ENCODE data around the gene NRG2.

DNA sequence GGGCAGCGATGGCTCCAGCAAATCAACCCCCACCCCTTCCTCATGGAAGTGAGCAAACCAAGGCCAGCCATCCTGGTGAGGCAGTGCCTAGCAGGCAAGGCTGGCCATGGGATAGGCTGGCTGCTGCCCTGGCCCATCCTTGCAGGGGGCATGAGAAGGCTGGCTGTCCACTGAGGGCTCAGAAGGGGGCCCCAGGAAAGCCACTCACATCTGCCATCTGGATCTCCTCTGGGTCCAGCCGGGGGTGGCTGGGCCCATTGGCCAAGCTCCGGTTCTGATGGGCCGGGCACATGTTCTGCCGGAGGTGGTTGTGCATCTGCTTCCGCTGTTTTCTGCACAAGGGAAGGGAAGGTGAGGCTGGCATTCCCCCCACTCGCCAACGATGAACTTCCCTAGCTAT lies 190.4 kb downstream of the NRG2 start:
- TF ChIP-seq CTCF (IDR thresholded peaks at IDR 0.05; ENCODE audit: insufficient read depth, low read length, poor library complexity, severe bottlenecking): no peak
- TF ChIP-seq EZH2phosphoT487 (conservative IDR thresholded peaks at IDR 0.05; ENCODE audit: low read length): no peak
